OCI-LY3 (cell line): Measurements from ENCODE around the gene POLR3K.
"Not testable (repeated sequence)": the region's sequence is repeated elsewhere in the genome, so short reads cannot be mapped to it uniquely, and the experiment has no call there.

Experiments used
- H2AFZ ChIP-seq: fragments of 200-600, 300-600 bp; shearing (Covaris generic); 2 replicates; pipeline ENCODE4 v1.6.0; 2014; ENCODE audit warnings: antibody characterized with exemption, low read depth, low read length
- H3K27ac ChIP-seq: fragments of 200-600, 300-600 bp; sonication (generic); 2 replicates; pipeline ENCODE4 v1.5.1; 2014; ENCODE audit warnings: mild to moderate bottlenecking, low read length, moderate library complexity, mixed read lengths
- H3K27me3 ChIP-seq: fragments of 200-600, 300-600 bp; sonication (generic); 2 replicates; pipeline ENCODE4 v1.6.1; 2014; ENCODE audit warnings: low read depth, low read length, mixed read lengths
- H3K36me3 ChIP-seq: fragments of 200-600, 300-600 bp; sonication (generic); replicated peaks from 2 replicates; pipeline ENCODE3; 2014; ENCODE audit warnings: low read depth, low read length, mixed read lengths
- H3K4me1 ChIP-seq: fragments of 300-600, 200-600 bp; sonication (generic); 2 replicates; pipeline ENCODE4 v1.6.1; 2014; ENCODE audit warnings: low read length, mixed read lengths
- H3K4me2 ChIP-seq: fragments of 200-600, 300-600 bp; sonication (generic); 2 replicates; pipeline ENCODE4 v1.6.1; 2014; ENCODE audit warnings: low read length, mixed read lengths
- H3K4me3 ChIP-seq: fragments of 300-600, 200-600 bp; sonication (generic); 2 replicates; pipeline ENCODE4 v1.5.1; 2014; ENCODE audit warnings: antibody characterized with exemption, mild to moderate bottlenecking, low read length, moderate library complexity
- H3K79me2 ChIP-seq: fragments of 300-600, 200-600 bp; shearing (Covaris generic); 2 replicates; pipeline ENCODE4 v1.6.1; 2014; ENCODE audit warnings: mild to moderate bottlenecking, low read length, mixed read lengths
- H3K9ac ChIP-seq: fragments of 300-600, 200-600 bp; shearing (Covaris generic); 2 replicates; pipeline ENCODE4 v1.6.0; 2014; ENCODE audit warnings: mild to moderate bottlenecking, low read length, moderate library complexity
- H3K9me3 ChIP-seq: fragments of 200-600, 300-600 bp; shearing (Covaris generic); 2 replicates; pipeline ENCODE4 v1.6.1; 2014; ENCODE audit warnings: low read length, mixed read lengths; ENCODE audit not compliant: insufficient read depth
- H4K20me1 ChIP-seq: fragments of 200-600, 300-600 bp; sonication (generic); 2 replicates; pipeline ENCODE4 v1.6.1; 2016; ENCODE audit warnings: low read length, mixed read lengths; ENCODE audit not compliant: insufficient read depth
- CTCF ChIP-seq: fragments of 200-600, 300-600 bp; sonication (generic); IDR thresholded peaks from 2 replicates; pipeline ENCODE4 v1.5.1; 2014; ENCODE audit warnings: antibody characterized with exemption, low read length, low read depth
- EZH2phosphoT487 ChIP-seq: fragments of 200-600 bp; shearing (Covaris generic); IDR thresholded peaks from 2 replicates; pipeline ENCODE4 v1.6.1; 2018; ENCODE audit warnings: antibody characterized with exemption, mixed run types, low read depth

POLR3K gene

GRCh38 chr16:34648-34987 is 18.8 kb downstream of the POLR3K start:
- H3K27ac ChIP-seq, result peak overlapping the region; percentile 72
- peak overlapping the region; percentile 19 for H3K4me3 ChIP-seq
- no peaks in the 10 kb centered on the region for H3K79me2 ChIP-seq
- H3K36me3 ChIP-seq, result peaks cover 27% of the 10 kb centered on the region
- H2AFZ ChIP-seq, result no peak overlapping the region
- H3K27me3 ChIP-seq, result no peaks in the 10 kb centered on the region
- no peaks in the 10 kb centered on the region for H4K20me1 ChIP-seq
- H3K9ac ChIP-seq, result peak overlapping the region; percentile 56; the same call in 1 of the 2 replicates
- H3K9me3 ChIP-seq, result no peaks in the 10 kb centered on the region
- peak overlapping the region; percentile 65 for H3K4me2 ChIP-seq
- H3K4me1 ChIP-seq, result peaks cover 31% of the 10 kb centered on the region
- no peak for TF ChIP-seq EZH2phosphoT487
- no peak for TF ChIP-seq CTCF

DNA sequence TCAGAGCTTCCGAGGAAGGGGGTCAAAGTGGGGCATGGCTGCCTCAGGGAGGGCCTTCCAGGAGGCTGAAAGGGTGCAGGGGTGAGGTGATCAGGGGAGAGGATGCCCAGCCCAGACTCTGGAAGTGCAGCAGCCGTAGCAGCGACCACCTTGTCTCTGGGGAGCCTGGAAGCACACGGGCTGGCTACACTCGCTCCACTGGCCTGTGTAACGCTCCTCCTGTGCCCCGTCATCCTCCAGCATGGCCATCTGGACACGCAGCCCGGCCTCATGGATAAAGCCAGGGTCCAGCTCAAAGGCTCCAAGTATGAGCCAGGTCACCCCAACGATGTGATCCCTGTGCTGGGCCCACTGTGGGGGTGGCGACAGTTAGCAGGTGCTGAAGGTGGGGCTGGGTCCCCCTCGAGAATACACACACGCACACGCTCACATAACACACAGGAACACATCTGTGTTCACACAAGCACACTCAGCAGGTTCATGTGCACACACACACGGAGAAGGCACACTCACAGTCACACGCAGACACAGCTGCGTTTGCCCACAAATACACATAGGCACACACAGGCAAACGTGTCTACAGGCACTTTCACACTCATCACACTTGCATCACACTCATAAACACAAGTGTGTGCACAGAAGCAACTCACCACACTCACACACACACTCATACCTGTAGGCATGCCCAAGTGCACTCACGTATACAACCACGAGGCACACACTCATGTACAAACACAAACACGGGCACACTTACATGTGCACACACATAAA is 19.3 kb downstream of the POLR3K start:
- Histone ChIP-seq H3K9me3 (no peaks in the 10 kb centered on the region), H2AFZ (no peak overlapping the region), H3K36me3 (peaks cover 22% of the 10 kb centered on the region), H3K4me3 (no peak overlapping the region), H3K9ac (no peak overlapping the region), H4K20me1 (no peaks in the 10 kb centered on the region), H3K4me1 (peaks cover 26% of the 10 kb centered on the region), H3K4me2 (peak overlapping the region; percentile 65), H3K27ac (peak overlapping the region; percentile 72), H3K27me3 (no peaks in the 10 kb centered on the region), H3K79me2 (no peaks in the 10 kb centered on the region)
- TF ChIP-seq CTCF, result no peak
- no peak for TF ChIP-seq EZH2phosphoT487

GRCh38 chr16:33154-33876 is 20.1 kb downstream of the POLR3K start:
- Histone ChIP-seq H3K36me3 (peaks cover 22% of the 10 kb centered on the region), H3K4me1 (peaks cover 18% of the 10 kb centered on the region)
- H3K79me2 ChIP-seq, H4K20me1 ChIP-seq, H3K27me3 ChIP-seq, H2AFZ ChIP-seq, H3K4me2 ChIP-seq, H3K27ac ChIP-seq, H3K9me3 ChIP-seq, H3K4me3 ChIP-seq, H3K9ac ChIP-seq: not testable (repeated sequence)

- not testable (repeated sequence) for H4K20me1 ChIP-seq, H3K9me3 ChIP-seq, H3K9ac ChIP-seq, H3K27me3 ChIP-seq, H3K4me2 ChIP-seq, H3K79me2 ChIP-seq, H3K4me3 ChIP-seq, H3K27ac ChIP-seq, H2AFZ ChIP-seq
- H3K36me3 ChIP-seq, result peaks cover 13% of the 10 kb centered on the region
- peaks cover 13% of the 10 kb centered on the region for H3K4me1 ChIP-seq
These were observed 22.8 kb downstream of the POLR3K start for GRCh38 chr16:30627-31026.

GRCh38 chr16:25926-26348 is 27.5 kb downstream of the POLR3K start:
- not testable (repeated sequence) for H3K4me3 ChIP-seq, H3K9me3 ChIP-seq, H3K79me2 ChIP-seq, H3K9ac ChIP-seq, H3K27ac ChIP-seq, H3K4me1 ChIP-seq, H4K20me1 ChIP-seq, H3K27me3 ChIP-seq, H3K36me3 ChIP-seq, H3K4me2 ChIP-seq, H2AFZ ChIP-seq

DNA sequence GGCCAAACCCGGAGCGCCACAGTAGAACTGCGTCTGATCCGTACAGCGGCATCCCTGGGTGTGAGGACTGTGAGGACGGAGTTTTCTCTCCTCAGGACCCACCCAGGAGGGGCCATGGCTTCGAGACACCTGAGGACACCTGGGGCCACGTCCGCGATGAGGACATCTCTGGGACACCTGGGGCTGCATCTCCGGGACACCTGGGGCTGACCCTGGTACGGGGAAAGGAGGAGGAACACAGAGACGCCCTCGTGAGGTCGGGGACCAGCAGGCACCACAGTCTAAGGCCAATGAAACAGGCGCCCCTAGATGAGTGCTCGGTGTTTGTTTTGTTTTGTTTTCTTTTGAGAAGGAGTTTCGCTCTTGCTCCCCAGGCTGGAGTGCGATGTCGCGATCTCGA is 29.3 kb downstream of the POLR3K start:
- H3K4me3 ChIP-seq, H3K9ac ChIP-seq, H3K79me2 ChIP-seq, H3K4me1 ChIP-seq, H3K27ac ChIP-seq, H3K9me3 ChIP-seq, H2AFZ ChIP-seq, H4K20me1 ChIP-seq, H3K27me3 ChIP-seq, H3K4me2 ChIP-seq, H3K36me3 ChIP-seq: not testable (repeated sequence)

GRCh38 chr16:20886-21285 is 32.5 kb downstream of the POLR3K start:
- not testable (repeated sequence) for H3K27me3 ChIP-seq, H4K20me1 ChIP-seq, H3K79me2 ChIP-seq, H3K4me2 ChIP-seq, H3K4me1 ChIP-seq, H2AFZ ChIP-seq, H3K27ac ChIP-seq, H3K4me3 ChIP-seq, H3K9ac ChIP-seq, H3K9me3 ChIP-seq, H3K36me3 ChIP-seq
